ENCODE results near the gene ESR2.

ESR2 gene

GRCh38 chr14:64247195-64247594 lies 47.0 kb downstream of the ESR2 start:
- no peak overlapping the region for H3K4me3 ChIP-seq (ENCODE audit: control insufficient read depth, low read depth, low read length)
- DNase-seq (ENCODE audit: low read depth), result no peak
- no peak for TF ChIP-seq CTCF (conservative IDR thresholded peaks at IDR 0.05; ENCODE audit: control insufficient read depth, insufficient read depth, low read depth, low read length)

- H3K4me3 ChIP-seq (ENCODE audit: control insufficient read depth, low read depth, low read length), result no peak overlapping the region
- DNase-seq (ENCODE audit: low read depth), result no peak
- no peak for TF ChIP-seq CTCF (conservative IDR thresholded peaks at IDR 0.05; ENCODE audit: control insufficient read depth, insufficient read depth, low read depth, low read length)
These were observed 47.5 kb downstream of the ESR2 start for GRCh38 chr14:64246688-64247087.

GRCh38 chr14:64245491-64245890 lies 48.7 kb downstream of the ESR2 start:
- no peak for TF ChIP-seq CTCF (conservative IDR thresholded peaks at IDR 0.05; ENCODE audit: control insufficient read depth, insufficient read depth, low read depth, low read length)
- no peak for DNase-seq (ENCODE audit: low read depth)

GRCh38 chr14:64244279-64244678 lies 49.9 kb downstream of the ESR2 start:
- H3K4me3 ChIP-seq (ENCODE audit: control insufficient read depth, low read depth, low read length), result no peak overlapping the region
- no peak for TF ChIP-seq CTCF (conservative IDR thresholded peaks at IDR 0.05; ENCODE audit: control insufficient read depth, insufficient read depth, low read depth, low read length)
- peak; percentile 17 for DNase-seq (ENCODE audit: low read depth)

More at GRCh38 chr14:64245491-64245890, 48.7 kb downstream of the ESR2 start:
- no peak overlapping the region for H3K4me3 ChIP-seq (ENCODE audit: control insufficient read depth, low read depth, low read length)

- H3K4me3 ChIP-seq (ENCODE audit: control insufficient read depth, low read depth, low read length), result no peak overlapping the region
- DNase-seq (ENCODE audit: low read depth), result no peak
- no peak for TF ChIP-seq CTCF (conservative IDR thresholded peaks at IDR 0.05; ENCODE audit: control insufficient read depth, insufficient read depth, low read depth, low read length)
These were observed 55.5 kb downstream of the ESR2 start for GRCh38 chr14:64238631-64239030.

GRCh38 chr14:64238049-64238448 lies 56.1 kb downstream of the ESR2 start:
- TF ChIP-seq CTCF (conservative IDR thresholded peaks at IDR 0.05; ENCODE audit: control insufficient read depth, insufficient read depth, low read depth, low read length), result no peak
- no peak overlapping the region for H3K4me3 ChIP-seq (ENCODE audit: control insufficient read depth, low read depth, low read length)
- DNase-seq (ENCODE audit: low read depth), result no peak

All from fibroblast of mammary gland (primary cell).